HG02623 (cell line): ENCODE measurements around the gene COX17.

Source experiments
- ATAC-seq: cut with Tn5 transposase; IDR thresholded peaks from one replicate; pipeline ENCODE4 v1.9.1; 2021; ENCODE audit warnings: moderate library complexity; ENCODE audit not compliant: unreplicated experiment

COX17 gene

GRCh38 chr3:119625451-119626153, 51.6 kb downstream of the COX17 start:
- no peak for ATAC-seq

- ATAC-seq = no peak
Observed at GRCh38 chr3:119624002-119624720, 53.0 kb downstream of the COX17 start.

GRCh38 chr3:119620899-119621298, 56.3 kb downstream of the COX17 start:
- no peak for ATAC-seq
